ENCODE results near the gene LRP1.
A peak's percentile ranks its signal among the peaks of the same experiment; 100 is the strongest.

Gene LRP1

GRCh38 chr12:57235017-57235727 lies 106.9 kb downstream of the LRP1 start:
- no peak for DNase-seq (ENCODE audit: low read depth, low spot score)

GRCh38 chr12:57235728-57236131 lies 107.4 kb downstream of the LRP1 start:
- DNase-seq (ENCODE audit: low read depth, low spot score) = no peak

- DNase-seq (ENCODE audit: low read depth, low spot score) = no peak
These were observed 108.1 kb downstream of the LRP1 start for GRCh38 chr12:57236201-57236924.

- DNase-seq (ENCODE audit: low read depth, low spot score) = no peak
These were observed 108.8 kb downstream of the LRP1 start for GRCh38 chr12:57236925-57237595.

- DNase-seq (ENCODE audit: low read depth, low spot score) = no peak
These were observed 109.3 kb downstream of the LRP1 start for GRCh38 chr12:57237596-57237931.

- DNase-seq (ENCODE audit: low read depth, low spot score) = no peak
These were observed 109.9 kb downstream of the LRP1 start for GRCh38 chr12:57237932-57238853.

- peak; percentile 95 for DNase-seq (ENCODE audit: low read depth, low spot score)
These were observed 110.7 kb downstream of the LRP1 start for GRCh38 chr12:57238854-57239554.

- DNase-seq (ENCODE audit: low read depth, low spot score) = no peak
These were observed 111.3 kb downstream of the LRP1 start for GRCh38 chr12:57239587-57240065.

- DNase-seq (ENCODE audit: low read depth, low spot score) = peak; percentile 53
These were observed 112.0 kb downstream of the LRP1 start for GRCh38 chr12:57240066-57240921.

GRCh38 chr12:57240926-57241401 lies 112.7 kb downstream of the LRP1 start:
- DNase-seq (ENCODE audit: low read depth, low spot score) = no peak

- DNase-seq (ENCODE audit: low read depth, low spot score) = no peak
These were observed 113.4 kb downstream of the LRP1 start for GRCh38 chr12:57241402-57242310.

GRCh38 chr12:57242329-57242690 lies 114.0 kb downstream of the LRP1 start:
- no peak for DNase-seq (ENCODE audit: low read depth, low spot score)

GRCh38 chr12:57242691-57243454 lies 114.6 kb downstream of the LRP1 start:
- DNase-seq (ENCODE audit: low read depth, low spot score) = peak; percentile 74

GRCh38 chr12:57243521-57244311 lies 115.4 kb downstream of the LRP1 start:
- peak; percentile 86 for DNase-seq (ENCODE audit: low read depth, low spot score)

- no peak for DNase-seq (ENCODE audit: low read depth, low spot score)
These were observed 116.0 kb downstream of the LRP1 start for GRCh38 chr12:57244312-57244696.

GRCh38 chr12:57247041-57247440 lies 118.8 kb downstream of the LRP1 start:
- DNase-seq (ENCODE audit: low read depth, low spot score) = no peak
